ENCODE measurements around the gene SHF. TPM values are rescaled to one million over a fixed set of nuclear protein-coding genes. Genes with fewer than 3 reads are reported as not detected.

The SHF gene
- total RNA-seq, 2 donors from 2014 or later: 15.1 to 18.7 TPM

DNA sequence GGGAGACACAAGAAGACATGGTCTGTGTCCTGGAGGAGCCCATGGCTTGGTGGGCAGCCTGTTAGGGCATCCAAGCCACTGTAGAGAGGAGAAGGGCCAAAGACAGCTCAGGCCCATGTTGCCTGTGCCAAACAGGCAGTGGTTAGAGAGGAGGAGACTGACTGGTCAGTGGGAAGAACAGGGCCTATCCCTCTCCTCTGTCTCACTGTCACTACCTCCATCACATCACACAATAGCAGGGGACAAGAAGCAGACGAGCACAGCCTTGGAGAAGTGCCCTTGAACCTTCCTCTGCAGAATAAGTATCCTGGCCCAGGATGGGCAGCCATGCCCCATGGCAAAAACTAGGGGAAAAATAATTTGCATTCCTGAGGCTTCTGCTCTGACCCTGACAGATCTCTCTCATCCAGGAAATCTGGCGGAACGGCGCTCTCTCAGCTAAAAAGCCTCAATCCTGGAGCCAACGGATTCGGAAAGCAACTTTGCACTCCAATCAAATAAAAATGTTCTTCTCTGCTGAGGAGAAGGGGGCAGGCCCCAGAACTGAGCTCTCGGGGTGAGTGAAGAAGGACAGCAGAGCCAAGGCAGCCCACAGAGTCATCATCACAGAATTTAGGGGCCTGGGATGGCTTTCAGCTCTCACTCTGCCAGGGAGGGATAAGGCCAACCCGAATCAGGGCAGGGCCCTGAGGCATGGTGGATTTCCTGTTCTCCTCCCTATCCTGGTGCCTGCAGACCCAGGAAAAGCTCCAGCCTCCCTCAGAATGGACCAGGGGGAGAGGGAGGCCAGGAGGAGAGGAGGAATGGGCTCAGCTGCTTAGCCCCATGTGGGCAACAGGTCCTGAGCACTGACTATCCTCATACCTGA, 1.6 kb downstream of the SHF start:
- DNase-seq (ENCODE audit: low spot score) (no peak), ATAC-seq (ENCODE audit: insufficient number of reproducible peaks, low FRiP score, low read depth) (no peak)
- H3K27ac ChIP-seq: peak overlapping the region; percentile 66 to 83

DNA sequence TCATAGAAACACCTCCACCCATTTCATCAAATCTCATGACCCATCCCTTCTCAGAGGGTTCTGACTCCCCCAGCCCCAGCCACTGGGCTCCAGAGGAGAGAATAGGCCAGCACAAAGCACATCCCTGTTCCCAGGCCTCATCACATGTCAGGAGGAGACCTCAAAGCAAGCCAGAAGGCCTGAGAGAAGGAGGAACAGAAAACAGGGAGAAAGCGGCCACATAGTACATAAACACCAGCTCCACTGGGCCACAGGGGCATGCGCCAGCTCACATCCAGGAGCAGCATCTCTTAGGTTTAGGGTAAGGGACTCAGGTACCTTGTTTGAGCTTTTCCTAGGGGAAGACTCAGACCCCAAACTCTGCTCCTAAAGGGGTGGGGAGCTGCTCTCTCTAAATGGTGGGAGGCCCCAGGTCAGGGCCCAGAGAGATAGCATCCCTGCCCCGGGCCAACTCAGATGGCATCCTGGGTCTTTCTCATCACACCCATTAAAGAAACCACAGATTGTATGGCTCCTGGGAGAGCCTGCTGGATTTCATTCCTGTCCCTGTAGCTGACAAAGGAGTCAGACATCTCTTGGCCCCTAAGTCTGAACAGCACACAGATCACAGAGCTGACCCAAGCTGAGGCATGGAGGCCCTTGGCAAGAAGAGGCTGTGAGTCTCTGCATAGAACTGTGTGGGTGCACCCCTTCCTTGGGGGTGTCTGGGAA, 2.5 kb downstream of the SHF start:
- Histone ChIP-seq H3K9me3 (no peaks in the 10 kb centered on the region), H3K27ac (peak overlapping the region in 1 of 2 donors; percentile 37), H3K4me3 (no peak overlapping the region), H3K4me1 (ENCODE audit: control insufficient read depth in 1 of 2, low read depth in 2 of 2) (peaks cover 0 to 29% of the 10 kb centered on the region in 2 donors), H3K27me3 (replicated peaks; ENCODE audit: insufficient read depth) (no peaks in the 10 kb centered on the region), H3K36me3 (no peaks in the 10 kb centered on the region)
- ATAC-seq (ENCODE audit: insufficient number of reproducible peaks, low FRiP score, low read depth) (no peak), DNase-seq (ENCODE audit: low spot score) (no peak)
- no peak for TF ChIP-seq CTCF (IDR thresholded peaks at IDR 0.05)

More for the DNA sequence above, 1.6 kb downstream of the SHF start:
- TF ChIP-seq CTCF (IDR thresholded peaks at IDR 0.05): no peak
- no peaks in the 10 kb centered on the region for H3K27me3 ChIP-seq (replicated peaks; ENCODE audit: insufficient read depth)
- no peaks in the 10 kb centered on the region for H3K36me3 ChIP-seq
- H3K4me1 ChIP-seq (ENCODE audit: control insufficient read depth in 1 of 2, low read depth in 2 of 2): peaks cover 0 to 29% of the 10 kb centered on the region in 2 donors
- H3K9me3 ChIP-seq: no peaks in the 10 kb centered on the region
- peak overlapping the region; percentile 73 for H3K4me3 ChIP-seq

DNA sequence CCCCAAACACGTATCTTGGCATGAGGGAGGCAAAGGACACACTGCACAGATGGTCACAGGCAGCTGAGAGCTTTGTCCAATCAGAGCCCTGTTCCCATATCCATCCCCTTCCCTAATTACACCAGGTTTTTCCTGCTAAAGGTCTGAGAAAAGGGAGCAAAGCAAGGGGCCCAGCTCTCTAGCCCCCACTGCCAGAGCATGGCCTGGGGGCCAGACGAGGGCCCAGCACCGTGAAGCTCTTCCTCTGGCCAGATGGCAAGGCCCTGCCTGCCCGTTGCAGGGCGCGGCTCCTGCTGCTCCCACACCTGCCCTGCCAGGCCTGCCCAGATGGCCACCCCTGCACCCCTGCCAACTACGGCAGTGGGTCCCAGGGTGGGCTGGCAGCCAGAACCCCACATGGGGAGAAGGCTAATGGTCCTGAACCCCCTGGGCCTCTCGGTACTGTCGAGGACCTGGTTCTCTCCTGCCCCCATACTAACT, 3.2 kb downstream of the SHF start:
- no peak overlapping the region for H3K4me3 ChIP-seq
- peaks cover 0 to 29% of the 10 kb centered on the region in 2 donors for H3K4me1 ChIP-seq (ENCODE audit: control insufficient read depth in 1 of 2, low read depth in 2 of 2)
- H3K9me3 ChIP-seq: no peaks in the 10 kb centered on the region
- no peaks in the 10 kb centered on the region for H3K27me3 ChIP-seq (replicated peaks; ENCODE audit: insufficient read depth)
- H3K27ac ChIP-seq: no peak overlapping the region
- no peak for DNase-seq (ENCODE audit: low spot score)
- ATAC-seq (ENCODE audit: insufficient number of reproducible peaks, low FRiP score, low read depth): no peak
- H3K36me3 ChIP-seq: no peaks in the 10 kb centered on the region
- TF ChIP-seq CTCF (IDR thresholded peaks at IDR 0.05): no peak

DNA sequence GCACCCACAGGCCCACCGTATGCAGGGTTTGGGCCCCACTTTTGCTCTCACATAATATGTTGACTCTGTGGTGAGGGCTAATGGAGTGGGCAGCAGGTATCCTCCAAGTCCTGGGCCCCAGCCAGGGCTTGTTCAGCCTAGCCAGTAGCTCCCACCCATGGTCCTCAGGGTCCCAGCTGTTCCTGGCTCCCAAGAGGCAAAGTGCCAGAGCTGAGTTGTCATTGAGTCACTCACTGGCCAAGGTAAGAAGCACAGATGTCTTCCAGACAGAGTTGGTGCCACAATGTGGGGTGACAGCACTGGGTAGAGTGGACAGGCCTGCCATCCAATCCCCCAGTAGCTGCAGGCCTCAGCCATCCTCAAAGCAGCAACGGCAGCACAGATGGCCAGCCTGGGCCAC, 4.3 kb downstream of the SHF start:
- TF ChIP-seq CTCF (IDR thresholded peaks at IDR 0.05): no peak
- DNase-seq (ENCODE audit: low spot score) (no peak), ATAC-seq (ENCODE audit: insufficient number of reproducible peaks, low FRiP score, low read depth) (no peak)
- Histone ChIP-seq H3K4me1 (ENCODE audit: control insufficient read depth in 1 of 2, low read depth in 2 of 2) (peaks cover 0 to 24% of the 10 kb centered on the region in 2 donors), H3K4me3 (no peak overlapping the region), H3K9me3 (no peaks in the 10 kb centered on the region), H3K27ac (no peak overlapping the region), H3K36me3 (no peaks in the 10 kb centered on the region), H3K27me3 (replicated peaks; ENCODE audit: insufficient read depth) (no peaks in the 10 kb centered on the region)

GRCh38 chr15:45182996-45183395, 4.8 kb downstream of the SHF start:
- Histone ChIP-seq H3K27ac (no peak overlapping the region), H3K36me3 (no peaks in the 10 kb centered on the region), H3K27me3 (replicated peaks; ENCODE audit: insufficient read depth) (no peaks in the 10 kb centered on the region), H3K4me1 (ENCODE audit: control insufficient read depth in 1 of 2, low read depth in 2 of 2) (peaks cover 0 to 22% of the 10 kb centered on the region in 2 donors), H3K4me3 (no peak overlapping the region), H3K9me3 (no peaks in the 10 kb centered on the region)
- no peak for ATAC-seq (ENCODE audit: insufficient number of reproducible peaks, low FRiP score, low read depth)
- DNase-seq (ENCODE audit: low spot score): no peak
- no peak for TF ChIP-seq CTCF (IDR thresholded peaks at IDR 0.05)

Measured in thoracic aorta (tissue), 2 donors.